Epithelial cell of umbilical artery (primary cell): ENCODE data around the gene NDUFS6. TPM values are rescaled to one million over a fixed set of nuclear protein-coding genes. Genes with fewer than 3 reads are reported as not detected.

Experiments
- total RNA-seq: library from RNA; depleted of rRNA; stranded (reverse); fragments of >200 nt; gene quantifications from 2 replicates; pipeline ENCODE4 v1.2.3, GENCODE V29; 2014

The NDUFS6 gene
- 47.3 and 91.6 TPM in 2 replicates for total RNA-seq

DNA sequence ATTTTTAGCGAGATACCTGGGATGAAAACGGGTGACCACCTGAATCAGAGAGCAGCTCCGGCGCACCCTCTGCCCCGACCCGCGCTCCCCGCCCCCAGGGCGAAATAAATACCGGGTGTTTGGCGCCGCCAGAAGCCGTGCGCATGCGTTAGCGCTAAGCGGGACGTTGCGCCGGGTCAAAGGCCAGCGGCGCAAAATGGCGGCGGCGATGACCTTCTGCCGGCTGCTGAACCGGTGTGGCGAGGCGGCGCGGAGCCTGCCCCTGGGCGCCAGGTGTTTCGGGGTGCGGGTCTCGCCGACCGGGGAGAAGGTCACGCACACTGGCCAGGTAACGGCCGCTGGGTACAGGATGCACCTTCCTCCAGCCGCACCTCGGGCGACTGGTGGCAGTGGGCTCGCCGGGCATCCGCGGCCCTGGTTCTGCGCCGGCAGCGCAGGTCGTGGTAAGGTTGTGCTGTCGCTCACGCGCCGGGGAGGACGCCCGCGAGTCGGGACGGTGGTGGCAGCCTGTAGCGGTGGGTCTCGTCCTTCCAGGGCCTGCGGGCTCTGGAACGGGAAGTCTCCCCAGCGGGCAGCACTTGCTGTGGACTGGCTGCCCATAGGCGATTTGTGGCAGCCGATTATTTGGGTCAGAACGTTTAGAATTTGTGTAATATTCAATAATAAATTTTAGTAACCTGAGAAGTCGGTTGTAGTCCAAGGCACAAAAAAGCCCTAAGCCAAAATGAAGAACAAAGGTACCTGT is at the start of gene NDUFS6:
Gene NDUFS6 (plus strand): TSS at position 186 of the 745 bp plus-strand sequence. CDS start 11 bp downstream, at position 197.

DNA sequence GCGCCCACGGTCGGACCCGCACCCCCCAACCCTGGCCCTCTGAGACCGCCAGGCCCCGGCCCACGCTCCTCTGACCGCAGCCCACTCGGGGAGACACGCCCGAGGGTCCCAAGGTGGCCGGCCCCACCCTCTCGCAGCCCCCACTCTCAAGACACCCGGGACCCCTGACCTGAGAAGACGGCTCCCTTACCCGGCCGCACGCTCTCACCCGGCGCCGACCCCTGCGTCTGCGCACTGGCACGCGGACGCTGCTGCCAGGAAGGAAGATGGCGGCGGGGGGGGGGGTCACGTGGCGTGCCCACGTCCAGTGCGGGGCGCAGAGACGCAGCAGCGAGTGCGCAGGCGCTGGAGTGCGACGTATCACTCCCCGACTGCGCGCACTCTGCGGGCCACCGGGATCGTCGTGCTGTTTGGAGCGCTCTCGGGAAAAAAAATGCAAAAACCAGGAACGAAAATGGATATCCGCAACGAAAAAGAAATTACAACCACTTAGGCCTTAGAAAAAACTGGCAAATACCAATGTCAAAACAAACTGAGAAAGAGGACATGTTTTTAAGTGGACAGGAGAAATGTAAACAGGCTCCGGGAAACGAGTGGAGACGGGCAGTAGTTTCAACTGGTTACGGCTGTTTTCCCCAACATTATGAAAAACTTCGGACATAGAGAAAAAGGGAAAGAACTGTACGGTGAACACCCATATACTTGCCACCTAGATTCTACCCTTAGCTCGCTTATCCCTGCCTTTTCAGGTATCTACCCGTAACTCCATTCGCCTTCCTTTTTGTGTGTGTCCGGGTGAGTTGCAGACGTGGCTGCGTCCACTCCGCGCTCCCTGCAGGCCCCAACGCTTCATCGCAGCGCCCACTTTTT is 1.4 kb upstream of the NDUFS6 start, which contains the start of gene MRPL36:
Gene MRPL36 (minus strand): TSS at position 236 of the 870 bp plus-strand sequence. CDS start 902 bp downstream, outside the sequence.

Other genes starting within 250 kb of the NDUFS6 start
- gene MRPL36, start 1.6 kb upstream of the NDUFS6 start, total RNA-seq: 40.4 and 61.7 TPM in 2 replicates
- gene IRX4, start 81.5 kb downstream of the NDUFS6 start, total RNA-seq: not detected in 2 replicates